CD4-positive, alpha-beta T cell treated with Interleukin-4 for 1 hour (primary cell): ENCODE results near the gene PDIA5.

Source experiments
- DNase-seq, 2 donors: peaks; one replicate each; pipeline ENCODE4 v3.0.0-alpha.2; 2020 to 2022

The PDIA5 gene

GRCh38 chr3:123044981-123045763 lies 21.7 kb upstream of the PDIA5 start:
- no peak for DNase-seq

GRCh38 chr3:123046262-123047061 lies 20.4 kb upstream of the PDIA5 start:
- DNase-seq: no peak

GRCh38 chr3:123047062-123047319 lies 19.8 kb upstream of the PDIA5 start:
- no peak for DNase-seq

GRCh38 chr3:123048480-123049237 lies 18.2 kb upstream of the PDIA5 start:
- no peak for DNase-seq

- DNase-seq: no peak
Observed at GRCh38 chr3:123050666-123051065, 16.2 kb upstream of the PDIA5 start.

GRCh38 chr3:123053107-123053506 lies 13.7 kb upstream of the PDIA5 start:
- no peak for DNase-seq

- no peak for DNase-seq
Observed at GRCh38 chr3:123054109-123054778, 12.6 kb upstream of the PDIA5 start.

- no peak for DNase-seq
Observed at GRCh38 chr3:123054931-123055330, 11.9 kb upstream of the PDIA5 start.

GRCh38 chr3:123055352-123055751 lies 11.5 kb upstream of the PDIA5 start:
- no peak for DNase-seq

- DNase-seq: no peak
Observed at GRCh38 chr3:123058505-123058904, 8.3 kb upstream of the PDIA5 start.

GRCh38 chr3:123060054-123060453 lies 6.8 kb upstream of the PDIA5 start:
- DNase-seq: no peak

- DNase-seq: no peak
Observed at GRCh38 chr3:123061856-123062255, 5.0 kb upstream of the PDIA5 start.

- DNase-seq: no peak
Observed at GRCh38 chr3:123063034-123063433, 3.8 kb upstream of the PDIA5 start.

GRCh38 chr3:123064506-123064905 lies 2.3 kb upstream of the PDIA5 start:
- DNase-seq: no peak

GRCh38 chr3:123064914-123065313 lies 1.9 kb upstream of the PDIA5 start:
- DNase-seq: no peak

GRCh38 chr3:123066599-123066895 lies 278 bp upstream of the PDIA5 start:
- DNase-seq: no peak

GRCh38 chr3:123067689-123068600 lies 1.1 kb downstream of the PDIA5 start:
- no peak for DNase-seq

GRCh38 chr3:123068601-123069381 lies 2.0 kb downstream of the PDIA5 start:
- DNase-seq: no peak

- DNase-seq: no peak
Observed at GRCh38 chr3:123070510-123070909, 3.7 kb downstream of the PDIA5 start.

- DNase-seq: no peak
Observed at GRCh38 chr3:123071146-123071545, 4.3 kb downstream of the PDIA5 start.

- DNase-seq: no peak
Observed at GRCh38 chr3:123071581-123071980, 4.8 kb downstream of the PDIA5 start.
